Measurements from ENCODE around the gene SNTB2. TPM values are rescaled to one million over a fixed set of nuclear protein-coding genes. Genes with fewer than 3 reads are reported as not detected.

Gene SNTB2
- total and polyA plus RNA-seq, 4 donors, result 2.1 to 7.8 (median 4.1) TPM

GRCh38 chr16:69234460-69234859, 47.5 kb downstream of the SNTB2 start:
- Histone ChIP-seq H3K27me3 (ENCODE audit: control insufficient read depth in 4 of 4, insufficient read depth in 4 of 4, low read length in 3 of 4) (no peaks in the 10 kb centered on the region), H3K27ac (ENCODE audit: low read depth in 1 of 2, low read length in 2 of 2) (no peak overlapping the region), H3K36me3 (ENCODE audit: control insufficient read depth in 4 of 4, insufficient read depth in 3 of 4, low read depth in 1 of 4, low read length in 3 of 4) (peaks cover 0 to 2% (median 0%) of the 10 kb centered on the region in 4 donors), H3K4me3 (ENCODE audit: low read depth in 1 of 3, low read length in 3 of 3) (no peak overlapping the region), H3K4me1 (ENCODE audit: control insufficient read depth in 4 of 4, insufficient read depth in 4 of 4, low read length in 3 of 4) (no peaks in the 10 kb centered on the region), H3K9ac (ENCODE audit: low read depth in 1 of 2, low read length in 2 of 2) (no peak overlapping the region), H3K9me3 (ENCODE audit: control insufficient read depth in 4 of 4, low read length in 3 of 4) (no peaks in the 10 kb centered on the region)
- 83% methylated on average over 3 of the region's 3 CpGs for WGBS
- no peak for DNase-seq (ENCODE audit: low spot score)
- TF ChIP-seq NR2F2 (IDR thresholded peaks at IDR 0.05), result no peak

- H3K27ac ChIP-seq (ENCODE audit: low read depth in 1 of 2, low read length in 2 of 2), result no peak overlapping the region
- no peaks in the 10 kb centered on the region for H3K4me1 ChIP-seq (ENCODE audit: control insufficient read depth in 4 of 4, insufficient read depth in 4 of 4, low read length in 3 of 4)
- no peaks in the 10 kb centered on the region for H3K27me3 ChIP-seq (ENCODE audit: control insufficient read depth in 4 of 4, insufficient read depth in 4 of 4, low read length in 3 of 4)
- peaks cover 0 to 2% (median 0%) of the 10 kb centered on the region in 4 donors for H3K36me3 ChIP-seq (ENCODE audit: control insufficient read depth in 4 of 4, insufficient read depth in 3 of 4, low read depth in 1 of 4, low read length in 3 of 4)
- TF ChIP-seq, protein P1, sequence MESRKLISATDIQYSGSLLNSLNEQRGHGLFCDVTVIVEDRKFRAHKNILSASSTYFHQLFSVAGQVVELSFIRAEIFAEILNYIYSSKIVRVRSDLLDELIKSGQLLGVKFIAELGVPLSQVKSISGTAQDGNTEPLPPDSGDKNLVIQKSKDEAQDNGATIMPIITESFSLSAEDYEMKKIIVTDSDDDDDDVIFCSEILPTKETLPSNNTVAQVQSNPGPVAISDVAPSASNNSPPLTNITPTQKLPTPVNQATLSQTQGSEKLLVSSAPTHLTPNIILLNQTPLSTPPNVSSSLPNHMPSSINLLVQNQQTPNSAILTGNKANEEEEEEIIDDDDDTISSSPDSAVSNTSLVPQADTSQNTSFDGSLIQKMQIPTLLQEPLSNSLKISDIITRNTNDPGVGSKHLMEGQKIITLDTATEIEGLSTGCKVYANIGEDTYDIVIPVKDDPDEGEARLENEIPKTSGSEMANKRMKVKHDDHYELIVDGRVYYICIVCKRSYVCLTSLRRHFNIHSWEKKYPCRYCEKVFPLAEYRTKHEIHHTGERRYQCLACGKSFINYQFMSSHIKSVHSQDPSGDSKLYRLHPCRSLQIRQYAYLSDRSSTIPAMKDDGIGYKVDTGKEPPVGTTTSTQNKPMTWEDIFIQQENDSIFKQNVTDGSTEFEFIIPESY (IDR thresholded peaks at IDR 0.05), result no peak
- TF ChIP-seq FOXA1 (IDR thresholded peaks at IDR 0.05), result no peak
- TF ChIP-seq, protein P2, sequence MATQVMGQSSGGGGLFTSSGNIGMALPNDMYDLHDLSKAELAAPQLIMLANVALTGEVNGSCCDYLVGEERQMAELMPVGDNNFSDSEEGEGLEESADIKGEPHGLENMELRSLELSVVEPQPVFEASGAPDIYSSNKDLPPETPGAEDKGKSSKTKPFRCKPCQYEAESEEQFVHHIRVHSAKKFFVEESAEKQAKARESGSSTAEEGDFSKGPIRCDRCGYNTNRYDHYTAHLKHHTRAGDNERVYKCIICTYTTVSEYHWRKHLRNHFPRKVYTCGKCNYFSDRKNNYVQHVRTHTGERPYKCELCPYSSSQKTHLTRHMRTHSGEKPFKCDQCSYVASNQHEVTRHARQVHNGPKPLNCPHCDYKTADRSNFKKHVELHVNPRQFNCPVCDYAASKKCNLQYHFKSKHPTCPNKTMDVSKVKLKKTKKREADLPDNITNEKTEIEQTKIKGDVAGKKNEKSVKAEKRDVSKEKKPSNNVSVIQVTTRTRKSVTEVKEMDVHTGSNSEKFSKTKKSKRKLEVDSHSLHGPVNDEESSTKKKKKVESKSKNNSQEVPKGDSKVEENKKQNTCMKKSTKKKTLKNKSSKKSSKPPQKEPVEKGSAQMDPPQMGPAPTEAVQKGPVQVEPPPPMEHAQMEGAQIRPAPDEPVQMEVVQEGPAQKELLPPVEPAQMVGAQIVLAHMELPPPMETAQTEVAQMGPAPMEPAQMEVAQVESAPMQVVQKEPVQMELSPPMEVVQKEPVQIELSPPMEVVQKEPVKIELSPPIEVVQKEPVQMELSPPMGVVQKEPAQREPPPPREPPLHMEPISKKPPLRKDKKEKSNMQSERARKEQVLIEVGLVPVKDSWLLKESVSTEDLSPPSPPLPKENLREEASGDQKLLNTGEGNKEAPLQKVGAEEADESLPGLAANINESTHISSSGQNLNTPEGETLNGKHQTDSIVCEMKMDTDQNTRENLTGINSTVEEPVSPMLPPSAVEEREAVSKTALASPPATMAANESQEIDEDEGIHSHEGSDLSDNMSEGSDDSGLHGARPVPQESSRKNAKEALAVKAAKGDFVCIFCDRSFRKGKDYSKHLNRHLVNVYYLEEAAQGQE (IDR thresholded peaks at IDR 0.05), result no peak
- TF ChIP-seq FOXA2 (IDR thresholded peaks at IDR 0.05), result no peak
- no peak for TF ChIP-seq RXRA (IDR thresholded peaks at IDR 0.05)
- TF ChIP-seq, protein P3, sequence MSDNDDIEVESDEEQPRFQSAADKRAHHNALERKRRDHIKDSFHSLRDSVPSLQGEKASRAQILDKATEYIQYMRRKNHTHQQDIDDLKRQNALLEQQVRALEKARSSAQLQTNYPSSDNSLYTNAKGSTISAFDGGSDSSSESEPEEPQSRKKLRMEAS (IDR thresholded peaks at IDR 0.05), result no peak
- no peak for TF ChIP-seq NR2F2 (IDR thresholded peaks at IDR 0.05)
- TF ChIP-seq HNF4G (IDR thresholded peaks at IDR 0.05), result no peak
- TF ChIP-seq ATF3 (IDR thresholded peaks at IDR 0.05), result no peak
- TF ChIP-seq, protein P4, sequence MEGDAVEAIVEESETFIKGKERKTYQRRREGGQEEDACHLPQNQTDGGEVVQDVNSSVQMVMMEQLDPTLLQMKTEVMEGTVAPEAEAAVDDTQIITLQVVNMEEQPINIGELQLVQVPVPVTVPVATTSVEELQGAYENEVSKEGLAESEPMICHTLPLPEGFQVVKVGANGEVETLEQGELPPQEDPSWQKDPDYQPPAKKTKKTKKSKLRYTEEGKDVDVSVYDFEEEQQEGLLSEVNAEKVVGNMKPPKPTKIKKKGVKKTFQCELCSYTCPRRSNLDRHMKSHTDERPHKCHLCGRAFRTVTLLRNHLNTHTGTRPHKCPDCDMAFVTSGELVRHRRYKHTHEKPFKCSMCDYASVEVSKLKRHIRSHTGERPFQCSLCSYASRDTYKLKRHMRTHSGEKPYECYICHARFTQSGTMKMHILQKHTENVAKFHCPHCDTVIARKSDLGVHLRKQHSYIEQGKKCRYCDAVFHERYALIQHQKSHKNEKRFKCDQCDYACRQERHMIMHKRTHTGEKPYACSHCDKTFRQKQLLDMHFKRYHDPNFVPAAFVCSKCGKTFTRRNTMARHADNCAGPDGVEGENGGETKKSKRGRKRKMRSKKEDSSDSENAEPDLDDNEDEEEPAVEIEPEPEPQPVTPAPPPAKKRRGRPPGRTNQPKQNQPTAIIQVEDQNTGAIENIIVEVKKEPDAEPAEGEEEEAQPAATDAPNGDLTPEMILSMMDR (IDR thresholded peaks at IDR 0.05; ENCODE audit: low read depth, low read length, missing input control), result no peak
- no peak for TF ChIP-seq GABPA (IDR thresholded peaks at IDR 0.05 in 1 of 2, conservative IDR thresholded peaks at IDR 0.05 in 1 of 2)
- no peak for TF ChIP-seq HNF4A (conservative IDR thresholded peaks at IDR 0.05)
- no peak for TF ChIP-seq JUND (IDR thresholded peaks at IDR 0.05)
- no peak overlapping the region for H3K4me3 ChIP-seq (ENCODE audit: low read depth in 1 of 3, low read length in 3 of 3)
- no peaks in the 10 kb centered on the region for H3K9me3 ChIP-seq (ENCODE audit: control insufficient read depth in 4 of 4, low read length in 3 of 4)
- no peak overlapping the region for H3K9ac ChIP-seq (ENCODE audit: low read depth in 1 of 2, low read length in 2 of 2)
- no peak for DNase-seq (ENCODE audit: low spot score)
These were observed 49.4 kb downstream of the SNTB2 start for GRCh38 chr16:69236319-69236718.

All from liver (tissue), 9 donors.